ENCODE results near the gene CXCL3.

CXCL3 gene

DNA sequence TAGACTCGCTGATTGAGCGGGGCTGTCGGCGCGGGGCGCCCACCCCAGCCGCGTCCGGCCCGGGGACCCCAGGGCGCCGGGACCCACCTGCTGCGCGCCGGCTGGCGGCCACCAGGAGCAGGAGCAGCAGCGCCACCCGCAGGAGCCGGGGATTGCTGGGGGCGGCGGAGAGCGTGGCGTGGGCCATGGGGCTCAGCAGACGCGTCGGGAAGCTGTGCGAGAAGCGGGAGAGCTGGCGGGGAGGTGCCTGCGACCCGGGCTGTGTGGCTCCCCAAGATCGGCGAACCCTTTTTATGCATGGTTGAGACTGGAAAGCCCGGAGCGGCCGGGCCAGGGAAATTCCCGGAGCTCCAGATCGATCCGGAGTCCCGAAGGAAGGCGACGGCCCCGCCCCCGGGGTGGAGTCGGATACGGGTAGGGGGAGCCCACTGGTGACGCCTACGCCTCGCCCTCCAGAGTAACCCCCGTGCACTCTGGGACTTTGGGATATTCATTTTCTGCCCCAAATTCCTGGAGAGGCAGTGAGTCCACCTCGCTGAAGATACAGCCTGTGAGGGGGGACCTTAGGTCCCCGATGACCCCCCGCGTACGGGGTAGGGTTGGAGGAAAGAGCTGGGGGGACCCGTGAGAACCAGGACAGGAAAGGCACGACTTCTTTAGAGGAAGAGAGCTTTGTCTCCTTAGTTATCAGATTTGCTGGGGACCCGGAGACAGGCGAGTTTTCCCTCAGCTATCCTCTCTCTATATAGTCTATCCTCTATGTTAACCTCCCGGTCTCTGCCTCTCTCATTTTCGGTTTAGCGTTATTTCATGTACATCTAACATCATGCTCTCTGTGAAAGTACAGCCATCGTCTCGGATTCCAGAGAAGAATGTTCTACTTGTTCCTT is at the start of gene CXCL3:
Gene CXCL3 (minus strand): TSS at position 265 of the 890 bp plus-strand sequence. CDS start 78 bp downstream, at position 187.
- no peaks in the 10 kb centered on the region for H3K4me1 ChIP-seq
- H3K9ac ChIP-seq = no peak within 1 kb of the TSS
- H3K27me3 ChIP-seq (ENCODE audit: control insufficient read depth, insufficient read depth, low read length) = no peaks in the 10 kb centered on the region
- H3K4me3 ChIP-seq (ENCODE audit: low read depth, low read length) = peak within 1 kb of the TSS; percentile 79
- no peaks in the 10 kb centered on the region for H3K36me3 ChIP-seq (ENCODE audit: control insufficient read depth, insufficient read depth, low read length)
- peak within 1 kb of the TSS; percentile 11 for H3K27ac ChIP-seq
- H3K4me2 ChIP-seq (ENCODE audit: low read length) = peak within 1 kb of the TSS; percentile 96
- H3K79me2 ChIP-seq = no peaks in the 10 kb centered on the region
- TF ChIP-seq CTCF (IDR thresholded peaks at IDR 0.05) = no peak
- H2AFZ ChIP-seq = peak within 1 kb of the TSS; percentile 77
- no peaks in the 10 kb centered on the region for H3K9me3 ChIP-seq (ENCODE audit: control insufficient read depth, low read length)

GRCh38 chr4:74087481-74087880 is 49.0 kb upstream of the CXCL3 start:
- H2AFZ ChIP-seq = no peak overlapping the region
- H3K27ac ChIP-seq = no peak overlapping the region
- no peaks in the 10 kb centered on the region for H3K9me3 ChIP-seq (ENCODE audit: control insufficient read depth, low read length)
- no peaks in the 10 kb centered on the region for H3K79me2 ChIP-seq
- no peaks in the 10 kb centered on the region for H3K36me3 ChIP-seq (ENCODE audit: control insufficient read depth, insufficient read depth, low read length)
- no peak for TF ChIP-seq CTCF (IDR thresholded peaks at IDR 0.05)
- H3K27me3 ChIP-seq (ENCODE audit: control insufficient read depth, insufficient read depth, low read length) = no peaks in the 10 kb centered on the region
- H3K4me2 ChIP-seq (ENCODE audit: low read length) = no peak overlapping the region
- no peak overlapping the region for H3K4me3 ChIP-seq (ENCODE audit: low read depth, low read length)
- H3K4me1 ChIP-seq = no peaks in the 10 kb centered on the region
- H3K9ac ChIP-seq = no peak overlapping the region

- Histone ChIP-seq H3K4me3 (ENCODE audit: low read depth, low read length) (no peak overlapping the region), H2AFZ (no peak overlapping the region), H3K79me2 (no peaks in the 10 kb centered on the region), H3K27ac (no peak overlapping the region), H3K4me1 (no peaks in the 10 kb centered on the region), H3K9ac (no peak overlapping the region), H3K4me2 (ENCODE audit: low read length) (no peak overlapping the region), H3K27me3 (ENCODE audit: control insufficient read depth, insufficient read depth, low read length) (no peaks in the 10 kb centered on the region), H3K36me3 (ENCODE audit: control insufficient read depth, insufficient read depth, low read length) (no peaks in the 10 kb centered on the region), H3K9me3 (ENCODE audit: control insufficient read depth, low read length) (no peaks in the 10 kb centered on the region)
- no peak for TF ChIP-seq CTCF (IDR thresholded peaks at IDR 0.05)
Observed at GRCh38 chr4:74085669-74086068, 47.2 kb upstream of the CXCL3 start.

DNA sequence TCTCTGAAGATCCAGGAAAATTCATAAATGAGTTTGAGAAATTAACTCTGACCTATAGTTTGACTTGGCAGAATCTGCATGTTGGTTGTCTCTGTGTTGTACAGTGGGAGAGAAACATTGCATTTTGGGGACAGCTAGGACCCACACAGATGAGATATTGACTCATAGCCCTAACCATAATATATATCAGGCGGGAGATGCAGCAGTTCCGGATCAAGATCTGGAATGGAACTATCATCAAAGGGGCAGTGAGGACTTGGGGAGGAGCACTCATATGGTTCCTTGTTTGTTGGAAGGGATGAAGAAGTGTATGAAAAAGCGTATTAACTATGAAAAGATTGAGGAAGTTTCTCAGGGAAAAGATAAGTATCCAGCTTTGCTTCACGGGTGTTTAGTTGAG is 46.5 kb upstream of the CXCL3 start:
- no peak overlapping the region for H3K4me2 ChIP-seq (ENCODE audit: low read length)
- no peak overlapping the region for H3K9ac ChIP-seq
- TF ChIP-seq CTCF (IDR thresholded peaks at IDR 0.05) = no peak
- H3K4me3 ChIP-seq (ENCODE audit: low read depth, low read length) = no peak overlapping the region
- no peak overlapping the region for H2AFZ ChIP-seq
- no peak overlapping the region for H3K27ac ChIP-seq
- H3K4me1 ChIP-seq = no peaks in the 10 kb centered on the region
- no peaks in the 10 kb centered on the region for H3K27me3 ChIP-seq (ENCODE audit: control insufficient read depth, insufficient read depth, low read length)
- H3K36me3 ChIP-seq (ENCODE audit: control insufficient read depth, insufficient read depth, low read length) = no peaks in the 10 kb centered on the region
- no peaks in the 10 kb centered on the region for H3K79me2 ChIP-seq
- H3K9me3 ChIP-seq (ENCODE audit: control insufficient read depth, low read length) = no peaks in the 10 kb centered on the region

GRCh38 chr4:74083546-74083945 is 45.1 kb upstream of the CXCL3 start:
- no peaks in the 10 kb centered on the region for H3K36me3 ChIP-seq (ENCODE audit: control insufficient read depth, insufficient read depth, low read length)
- H3K9me3 ChIP-seq (ENCODE audit: control insufficient read depth, low read length) = no peaks in the 10 kb centered on the region
- no peak overlapping the region for H3K4me2 ChIP-seq (ENCODE audit: low read length)
- no peaks in the 10 kb centered on the region for H3K27me3 ChIP-seq (ENCODE audit: control insufficient read depth, insufficient read depth, low read length)
- no peak overlapping the region for H3K4me3 ChIP-seq (ENCODE audit: low read depth, low read length)
- no peak overlapping the region for H2AFZ ChIP-seq
- TF ChIP-seq CTCF (IDR thresholded peaks at IDR 0.05) = no peak
- H3K4me1 ChIP-seq = no peaks in the 10 kb centered on the region
- no peak overlapping the region for H3K9ac ChIP-seq
- H3K79me2 ChIP-seq = no peaks in the 10 kb centered on the region
- H3K27ac ChIP-seq = no peak overlapping the region
